SK-N-MC (cell line): Measurements from ENCODE around the gene NRN1L.

Experiments
- EZH2 ChIP-seq: fragments of 200-600 bp; sonication (generic); IDR thresholded peaks from one replicate; pipeline ENCODE4 v1.6.1; 2017; ENCODE audit warnings: antibody characterized with exemption
- POLR2AphosphoS5 ChIP-seq: IDR thresholded peaks from 2 replicates; pipeline ENCODE4 v1.6.1; 2012; ENCODE audit warnings: mild to moderate bottlenecking, low read depth, low read length, borderline replicate concordance

GRCh38 chr16:67914758-67915495 is 30.2 kb downstream of the NRN1L start:
- TF ChIP-seq POLR2AphosphoS5 (no peak), EZH2 (no peak)
